ENCODE measurements around the gene ICA1. TPM values are rescaled to one million over a fixed set of nuclear protein-coding genes. Genes with fewer than 3 reads are reported as not detected.

Gene ICA1
- total RNA-seq, 1 experiment from 2014 or later, result not detected

DNA sequence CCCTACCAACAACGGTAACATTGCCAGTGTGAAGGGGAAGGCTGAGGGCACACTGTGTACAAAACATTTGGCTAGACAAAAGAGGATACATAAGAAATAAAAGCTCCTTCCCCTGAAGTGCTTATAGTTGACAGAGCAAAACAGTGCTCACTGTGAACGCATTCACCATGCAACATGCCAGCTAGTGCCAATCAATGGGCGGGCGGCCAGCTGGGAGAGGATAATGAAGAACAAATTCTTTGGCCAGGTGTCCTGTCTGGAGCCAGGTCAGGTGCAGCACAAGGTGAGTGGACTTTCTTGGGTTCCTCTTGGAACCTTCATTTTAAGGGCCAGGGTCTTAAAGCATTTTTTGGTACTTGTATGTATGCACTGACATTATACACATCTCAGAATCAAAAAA is 106.1 kb downstream of the ICA1 start:
- no peak overlapping the region for H3K27ac ChIP-seq (ENCODE audit: low read depth, low read length, poor library complexity, severe bottlenecking)

GRCh38 chr7:8154272-8154671 is 107.7 kb downstream of the ICA1 start:
- Histone ChIP-seq H3K36me3 (ENCODE audit: insufficient read depth, low read length, poor library complexity, severe bottlenecking) (no peaks in the 10 kb centered on the region), H3K9me3 (ENCODE audit: low read depth, low read length, poor library complexity, severe bottlenecking) (no peaks in the 10 kb centered on the region), H3K27me3 (replicated peaks; ENCODE audit: insufficient read depth, low read depth, low read length, poor library complexity) (no peaks in the 10 kb centered on the region), H3K4me1 (ENCODE audit: insufficient read depth, low read length, poor library complexity, severe bottlenecking) (peaks cover 26% of the 10 kb centered on the region), H3K4me3 (ENCODE audit: low read depth, low read length, poor library complexity, severe bottlenecking) (no peak overlapping the region), H3K27ac (ENCODE audit: low read depth, low read length, poor library complexity, severe bottlenecking) (no peak overlapping the region)
- no peak for DNase-seq (ENCODE audit: low spot score)
- TF ChIP-seq EZH2 (IDR thresholded peaks at IDR 0.05; ENCODE audit: borderline replicate concordance, low read depth, low read length, poor library complexity, severe bottlenecking), result no peak
- TF ChIP-seq, protein P1, sequence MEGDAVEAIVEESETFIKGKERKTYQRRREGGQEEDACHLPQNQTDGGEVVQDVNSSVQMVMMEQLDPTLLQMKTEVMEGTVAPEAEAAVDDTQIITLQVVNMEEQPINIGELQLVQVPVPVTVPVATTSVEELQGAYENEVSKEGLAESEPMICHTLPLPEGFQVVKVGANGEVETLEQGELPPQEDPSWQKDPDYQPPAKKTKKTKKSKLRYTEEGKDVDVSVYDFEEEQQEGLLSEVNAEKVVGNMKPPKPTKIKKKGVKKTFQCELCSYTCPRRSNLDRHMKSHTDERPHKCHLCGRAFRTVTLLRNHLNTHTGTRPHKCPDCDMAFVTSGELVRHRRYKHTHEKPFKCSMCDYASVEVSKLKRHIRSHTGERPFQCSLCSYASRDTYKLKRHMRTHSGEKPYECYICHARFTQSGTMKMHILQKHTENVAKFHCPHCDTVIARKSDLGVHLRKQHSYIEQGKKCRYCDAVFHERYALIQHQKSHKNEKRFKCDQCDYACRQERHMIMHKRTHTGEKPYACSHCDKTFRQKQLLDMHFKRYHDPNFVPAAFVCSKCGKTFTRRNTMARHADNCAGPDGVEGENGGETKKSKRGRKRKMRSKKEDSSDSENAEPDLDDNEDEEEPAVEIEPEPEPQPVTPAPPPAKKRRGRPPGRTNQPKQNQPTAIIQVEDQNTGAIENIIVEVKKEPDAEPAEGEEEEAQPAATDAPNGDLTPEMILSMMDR (conservative IDR thresholded peaks at IDR 0.05; ENCODE audit: low read depth, low read length), result no peak
- intact Hi-C loops (cut with micrococcal nuclease; ENCODE audit: unreplicated experiment), result no loop called here
- BruUV-seq (replicated peaks), result no TSS peak
- ChIA-PET POLR2A (ENCODE audit: low non-redundant PET) (no interaction called here), CTCF (no interaction called here)

More for the DNA sequence above, 106.1 kb downstream of the ICA1 start:
- BruUV-seq (replicated peaks), result no TSS peak
- intact Hi-C loops (cut with micrococcal nuclease; ENCODE audit: unreplicated experiment), result no loop called here
- no peaks in the 10 kb centered on the region for H3K9me3 ChIP-seq (ENCODE audit: low read depth, low read length, poor library complexity, severe bottlenecking)
- no peaks in the 10 kb centered on the region for H3K27me3 ChIP-seq (replicated peaks; ENCODE audit: insufficient read depth, low read depth, low read length, poor library complexity)
- H3K4me1 ChIP-seq (ENCODE audit: insufficient read depth, low read length, poor library complexity, severe bottlenecking), result peaks cover 12% of the 10 kb centered on the region
- DNase-seq (ENCODE audit: low spot score), result no peak
- no peak overlapping the region for H3K4me3 ChIP-seq (ENCODE audit: low read depth, low read length, poor library complexity, severe bottlenecking)
- TF ChIP-seq, protein P1 (conservative IDR thresholded peaks at IDR 0.05; ENCODE audit: low read depth, low read length), result no peak
- TF ChIP-seq EZH2 (IDR thresholded peaks at IDR 0.05; ENCODE audit: borderline replicate concordance, low read depth, low read length, poor library complexity, severe bottlenecking), result no peak
- H3K36me3 ChIP-seq (ENCODE audit: insufficient read depth, low read length, poor library complexity, severe bottlenecking), result no peaks in the 10 kb centered on the region
- POLR2A ChIA-PET (ENCODE audit: low non-redundant PET), result no interaction called here
- CTCF ChIA-PET, result no interaction called here

DNA sequence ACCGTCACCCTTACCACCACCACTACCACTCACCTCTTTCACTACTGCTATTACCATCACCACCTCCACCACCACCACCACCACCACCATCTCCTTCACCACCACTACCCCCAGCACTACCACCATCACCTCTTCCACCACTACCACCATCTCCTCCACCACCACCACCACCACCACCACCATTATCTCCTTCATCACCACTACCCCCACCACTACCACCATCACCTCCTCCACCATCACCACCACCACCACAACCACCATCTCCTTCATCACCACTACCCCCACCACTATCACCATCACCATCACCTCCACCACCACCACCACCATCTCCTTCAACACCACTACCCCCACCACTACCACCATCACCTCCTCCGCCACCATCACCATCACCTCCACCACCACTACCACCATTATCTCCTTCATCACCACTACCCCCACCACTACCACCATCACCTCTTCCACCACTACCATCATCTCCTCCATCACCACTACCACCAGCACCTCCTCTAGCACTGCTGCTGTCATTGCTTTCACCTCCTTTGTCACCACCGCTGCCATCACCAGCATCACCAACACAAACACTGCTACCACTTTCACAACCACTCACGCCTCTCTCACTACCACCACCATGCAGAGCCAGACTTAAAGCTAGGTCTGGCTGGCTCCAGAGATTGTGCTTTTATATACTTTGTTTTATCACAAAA is 109.3 kb downstream of the ICA1 start:
- Histone ChIP-seq H3K4me3 (ENCODE audit: low read depth, low read length, poor library complexity, severe bottlenecking) (no peak overlapping the region), H3K27ac (ENCODE audit: low read depth, low read length, poor library complexity, severe bottlenecking) (no peak overlapping the region), H3K36me3 (ENCODE audit: insufficient read depth, low read length, poor library complexity, severe bottlenecking) (no peaks in the 10 kb centered on the region), H3K9me3 (ENCODE audit: low read depth, low read length, poor library complexity, severe bottlenecking) (no peaks in the 10 kb centered on the region), H3K4me1 (ENCODE audit: insufficient read depth, low read length, poor library complexity, severe bottlenecking) (peaks cover 41% of the 10 kb centered on the region), H3K27me3 (replicated peaks; ENCODE audit: insufficient read depth, low read depth, low read length, poor library complexity) (no peaks in the 10 kb centered on the region)
- ChIA-PET CTCF (no interaction called here), POLR2A (ENCODE audit: low non-redundant PET) (no interaction called here)
- no TSS peak for BruUV-seq (replicated peaks)
- no peak for DNase-seq (ENCODE audit: low spot score)
- intact Hi-C loops (cut with micrococcal nuclease; ENCODE audit: unreplicated experiment), result loop anchor here (1.0 kb wide), 1 partner anchor 9 kb away; no protein-coding TSS in a partner anchor
- TF ChIP-seq, protein P1 (conservative IDR thresholded peaks at IDR 0.05; ENCODE audit: low read depth, low read length), result no peak
- no peak for TF ChIP-seq EZH2 (IDR thresholded peaks at IDR 0.05; ENCODE audit: borderline replicate concordance, low read depth, low read length, poor library complexity, severe bottlenecking)

Measured in A673 (cell line).